EL (cell line): ENCODE data around the gene MBNL2.

Experiments used
- DNase-seq: peaks from one replicate; pipeline ENCODE4 v3.0.0-alpha.2; 2016

The MBNL2 gene

GRCh38 chr13:97255515-97256021, 33.4 kb downstream of the MBNL2 start:
- DNase-seq = no peak

- peak; percentile 91 for DNase-seq
These were observed 34.2 kb downstream of the MBNL2 start for GRCh38 chr13:97256343-97256783.

GRCh38 chr13:97257228-97257755, 35.2 kb downstream of the MBNL2 start:
- no peak for DNase-seq

- DNase-seq = peak; percentile 89
These were observed 36.0 kb downstream of the MBNL2 start for GRCh38 chr13:97257800-97258799.

- peak; percentile 71 for DNase-seq
These were observed 36.7 kb downstream of the MBNL2 start for GRCh38 chr13:97258801-97259200.

GRCh38 chr13:97259410-97259797, 37.3 kb downstream of the MBNL2 start:
- DNase-seq = no peak

GRCh38 chr13:97259798-97260714, 37.9 kb downstream of the MBNL2 start:
- peak; percentile 69 for DNase-seq

- DNase-seq = no peak
These were observed 39.3 kb downstream of the MBNL2 start for GRCh38 chr13:97261254-97262005.

- DNase-seq = no peak
These were observed 39.9 kb downstream of the MBNL2 start for GRCh38 chr13:97262058-97262457.

GRCh38 chr13:97263160-97263559, 41.0 kb downstream of the MBNL2 start:
- no peak for DNase-seq

- DNase-seq = no peak
These were observed 42.5 kb downstream of the MBNL2 start for GRCh38 chr13:97264663-97265062.

- DNase-seq = no peak
These were observed 44.2 kb downstream of the MBNL2 start for GRCh38 chr13:97266332-97266731.

GRCh38 chr13:97266772-97267417, 44.8 kb downstream of the MBNL2 start:
- DNase-seq = no peak

GRCh38 chr13:97267418-97268059, 45.4 kb downstream of the MBNL2 start:
- DNase-seq = no peak

GRCh38 chr13:97268772-97269171, 46.6 kb downstream of the MBNL2 start:
- no peak for DNase-seq

- DNase-seq = no peak
These were observed 47.5 kb downstream of the MBNL2 start for GRCh38 chr13:97269603-97270002.

GRCh38 chr13:97272526-97272925, 50.4 kb downstream of the MBNL2 start:
- no peak for DNase-seq

GRCh38 chr13:97273341-97273831, 51.3 kb downstream of the MBNL2 start:
- peak; percentile 62 for DNase-seq

- peak; percentile 90 for DNase-seq
These were observed 52.9 kb downstream of the MBNL2 start for GRCh38 chr13:97274829-97275649.
